BJ (cell line): ENCODE results near the gene C1orf167. TPM values are rescaled to one million over a fixed set of nuclear protein-coding genes. Genes with fewer than 3 reads are reported as not detected.

ENCODE experiments used
- CTCF ChIA-PET: fragments of 350-600 bp; formaldehyde crosslinking; extraction: SDS; loops from one replicate; lab custom pipeline; 2021; ENCODE audit warnings: antibody characterized with exemption, inconsistent platforms; lab: Yijun Ruan, JAX
- POLR2A ChIA-PET: fragments of 300-600 bp; sonication (Branson Sonifier 250); formaldehyde crosslinking; extraction: SDS; loops from one replicate; lab custom pipeline; 2021; ENCODE audit warnings: antibody characterized with exemption; lab: Charles Lee
- DNase-seq: peaks from one replicate; pipeline ENCODE4 v3.0.0-alpha.2; 2011; ENCODE audit warnings: low read depth
- H3K27me3 ChIP-seq: 2 replicates; pipeline ENCODE4 v1.6.0; 2011; ENCODE audit warnings: low read length; ENCODE audit not compliant: control insufficient read depth, insufficient read depth
- H3K36me3 ChIP-seq: 2 replicates; pipeline ENCODE4 v1.5.1; 2011; ENCODE audit warnings: low read length; ENCODE audit not compliant: control insufficient read depth, insufficient read depth
- H3K4me3 ChIP-seq: 2 replicates; pipeline ENCODE4 v1.5.1; 2011; ENCODE audit warnings: low read depth, mild to moderate bottlenecking, control low read depth, low read length
- polyA plus RNA-seq: library from polyadenylated mRNA; depleted of rRNA; stranded (reverse); fragments of >200 nt; gene quantifications from 2 replicates; pipeline ENCODE4 v1.2.3, GENCODE V29; 2011
- TF ChIP-seq, protein P1 (sequence below): IDR thresholded peaks from 2 replicates; pipeline ENCODE4 v1.5.1; 2011; ENCODE audit warnings: low read depth, mild to moderate bottlenecking, control low read depth, inconsistent platforms, low read length, moderate library complexity; ENCODE audit not compliant: insufficient read depth

C1orf167 gene
- polyA plus RNA-seq, 1 experiment = 0.54 TPM

DNA sequence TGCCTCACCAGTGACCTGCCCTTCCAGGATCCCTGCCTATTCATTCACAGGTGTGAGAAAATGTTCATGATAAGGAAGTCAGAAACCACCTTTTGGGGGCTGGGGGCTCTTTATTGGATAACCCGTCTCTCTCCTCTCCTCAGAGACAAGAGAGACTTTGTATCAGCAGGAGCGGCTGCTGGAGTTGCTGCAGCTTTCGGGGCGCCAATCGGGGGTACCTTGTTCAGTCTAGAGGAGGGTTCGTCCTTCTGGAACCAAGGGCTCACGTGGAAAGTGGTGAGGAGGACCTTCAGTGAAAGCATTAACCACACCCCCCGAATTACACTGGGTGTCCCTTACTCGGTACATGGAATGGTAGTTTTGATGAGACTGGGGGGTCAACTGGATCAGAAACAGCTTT is 65.0 kb downstream of the C1orf167 start:
- Histone ChIP-seq H3K27me3 (no peaks in the 10 kb centered on the region), H3K36me3 (peaks cover 31% of the 10 kb centered on the region), H3K4me3 (no peak overlapping the region)
- no peak for DNase-seq
- POLR2A ChIA-PET = no interaction called here
- TF ChIP-seq, protein P1, sequence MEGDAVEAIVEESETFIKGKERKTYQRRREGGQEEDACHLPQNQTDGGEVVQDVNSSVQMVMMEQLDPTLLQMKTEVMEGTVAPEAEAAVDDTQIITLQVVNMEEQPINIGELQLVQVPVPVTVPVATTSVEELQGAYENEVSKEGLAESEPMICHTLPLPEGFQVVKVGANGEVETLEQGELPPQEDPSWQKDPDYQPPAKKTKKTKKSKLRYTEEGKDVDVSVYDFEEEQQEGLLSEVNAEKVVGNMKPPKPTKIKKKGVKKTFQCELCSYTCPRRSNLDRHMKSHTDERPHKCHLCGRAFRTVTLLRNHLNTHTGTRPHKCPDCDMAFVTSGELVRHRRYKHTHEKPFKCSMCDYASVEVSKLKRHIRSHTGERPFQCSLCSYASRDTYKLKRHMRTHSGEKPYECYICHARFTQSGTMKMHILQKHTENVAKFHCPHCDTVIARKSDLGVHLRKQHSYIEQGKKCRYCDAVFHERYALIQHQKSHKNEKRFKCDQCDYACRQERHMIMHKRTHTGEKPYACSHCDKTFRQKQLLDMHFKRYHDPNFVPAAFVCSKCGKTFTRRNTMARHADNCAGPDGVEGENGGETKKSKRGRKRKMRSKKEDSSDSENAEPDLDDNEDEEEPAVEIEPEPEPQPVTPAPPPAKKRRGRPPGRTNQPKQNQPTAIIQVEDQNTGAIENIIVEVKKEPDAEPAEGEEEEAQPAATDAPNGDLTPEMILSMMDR = no peak
- CTCF ChIA-PET = interaction anchor here (0.7 to 3.3 kb wide), 2 partner anchors 8 to 11 kb away, joined by 4 to 13 read pairs; no protein-coding TSS in a partner anchor

DNA sequence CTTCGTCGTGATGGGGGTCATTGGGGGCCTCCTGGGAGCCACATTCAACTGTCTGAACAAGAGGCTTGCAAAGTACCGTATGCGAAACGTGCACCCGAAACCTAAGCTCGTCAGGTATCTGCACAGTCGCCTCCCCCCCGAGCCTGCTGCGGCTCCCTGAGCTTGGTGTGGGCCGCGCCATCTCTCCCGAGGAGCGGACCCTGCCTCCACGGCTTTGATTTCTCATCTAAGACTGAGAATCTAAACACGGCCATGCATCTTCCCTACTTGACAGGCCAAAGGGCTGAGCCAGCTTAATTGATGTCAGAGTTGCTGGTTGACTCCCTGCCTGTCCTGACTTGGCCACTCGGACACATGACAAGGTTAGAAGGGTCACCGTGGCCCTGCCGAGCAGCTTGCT is 66.5 kb downstream of the C1orf167 start:
- DNase-seq = no peak
- TF ChIP-seq, protein P1 = no peak
- Histone ChIP-seq H3K36me3 (peaks cover 38% of the 10 kb centered on the region), H3K4me3 (no peak overlapping the region), H3K27me3 (no peaks in the 10 kb centered on the region)
- ChIA-PET CTCF (interaction anchor here (1.2 to 3.3 kb wide), 3 partner anchors 9 to 59 kb away, joined by 3 to 13 read pairs (median 3); no protein-coding TSS in a partner anchor), POLR2A (no interaction called here)

DNA sequence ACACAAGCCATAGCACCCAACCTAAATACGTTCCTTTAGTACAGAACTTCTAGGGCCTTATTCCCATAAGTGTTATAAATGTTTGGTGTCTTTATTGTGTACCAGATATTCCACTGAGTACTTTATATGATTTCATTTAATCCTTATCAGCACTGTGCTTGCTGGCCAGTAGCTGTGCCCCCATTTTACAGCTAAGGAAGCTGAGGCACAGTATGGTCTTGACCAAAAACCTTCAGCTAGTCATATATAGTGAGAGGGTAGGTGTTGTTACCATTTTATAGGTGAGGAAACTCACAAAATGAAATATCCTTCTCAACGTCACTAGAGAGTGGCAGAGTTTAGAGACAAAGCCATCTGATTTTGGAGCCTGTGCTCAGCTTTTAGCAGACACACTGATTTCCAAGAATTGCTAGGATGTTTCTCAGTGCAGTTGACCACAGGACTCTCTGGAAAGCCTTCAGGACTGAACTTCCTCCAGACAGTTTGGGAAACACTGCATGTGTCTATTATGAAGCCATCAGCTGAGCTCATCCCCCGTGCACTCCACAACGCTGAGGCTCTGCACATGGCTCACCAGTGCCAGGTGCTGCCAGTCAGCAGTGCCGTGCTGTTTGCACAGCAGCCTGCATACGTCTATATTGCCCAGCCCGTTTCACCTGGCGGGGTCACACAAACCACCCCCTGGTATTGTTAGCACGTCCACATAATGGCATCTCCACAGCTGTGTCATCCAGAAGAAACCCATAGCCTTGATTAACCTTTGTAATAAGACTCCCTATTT is 70.1 kb downstream of the C1orf167 start:
- TF ChIP-seq, protein P1 = no peak

DNA sequence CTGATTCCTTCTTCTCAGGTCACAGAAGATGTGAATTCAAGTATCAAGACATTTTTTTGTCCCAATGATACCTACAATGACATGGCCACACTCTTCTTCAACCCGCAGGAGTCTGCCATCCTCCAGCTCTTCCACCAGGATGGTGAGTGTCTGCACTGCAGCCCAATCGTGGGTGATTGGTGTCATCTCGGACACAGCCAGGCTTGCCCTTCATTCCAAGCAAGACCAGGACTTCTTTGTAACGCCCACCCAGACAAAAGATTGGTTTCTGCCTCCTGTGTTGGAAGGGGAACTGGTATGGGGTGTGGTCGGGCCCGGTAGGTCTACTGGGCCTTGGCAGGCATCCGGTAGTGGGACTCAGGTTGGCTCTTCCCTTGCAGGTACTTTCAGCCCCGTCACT is 71.5 kb downstream of the C1orf167 start:
- no peaks in the 10 kb centered on the region for H3K27me3 ChIP-seq
- H3K36me3 ChIP-seq = peaks cover 54% of the 10 kb centered on the region
- H3K4me3 ChIP-seq = no peak overlapping the region
- TF ChIP-seq, protein P1 = no peak
- ChIA-PET POLR2A (no interaction called here), CTCF (no interaction called here)
- no peak for DNase-seq

More for the DNA sequence above, 70.1 kb downstream of the C1orf167 start:
- no peak for DNase-seq
- CTCF ChIA-PET = interaction anchor here (1.3 to 1.7 kb wide), 3 partner anchors 10 to 48 kb away, joined by 3 to 5 read pairs (median 3); no protein-coding TSS in a partner anchor
- Histone ChIP-seq H3K4me3 (no peak overlapping the region), H3K27me3 (no peaks in the 10 kb centered on the region), H3K36me3 (peaks cover 52% of the 10 kb centered on the region)
- POLR2A ChIA-PET = no interaction called here

DNA sequence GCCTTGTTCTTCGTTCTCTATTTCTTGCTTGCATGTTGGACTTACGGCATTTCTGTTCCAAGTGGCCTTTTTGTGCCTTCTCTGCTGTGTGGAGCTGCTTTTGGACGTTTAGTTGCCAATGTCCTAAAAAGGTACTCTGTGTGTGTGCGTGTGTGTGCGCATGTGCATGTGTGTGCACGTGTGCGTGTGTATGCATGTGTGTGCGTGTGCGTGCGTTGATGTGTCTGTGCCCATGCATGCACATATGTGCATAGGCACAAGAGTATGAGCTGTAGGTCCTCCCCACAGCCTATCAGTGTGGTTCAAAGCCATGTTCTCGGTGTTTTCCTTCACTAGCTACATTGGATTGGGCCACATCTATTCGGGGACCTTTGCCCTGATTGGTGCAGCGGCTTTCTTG is 71.9 kb downstream of the C1orf167 start:
- ChIA-PET POLR2A (no interaction called here), CTCF (no interaction called here)
- Histone ChIP-seq H3K36me3 (peaks cover 51% of the 10 kb centered on the region), H3K4me3 (no peak overlapping the region), H3K27me3 (no peaks in the 10 kb centered on the region)
- no peak for DNase-seq
- TF ChIP-seq, protein P1 = no peak
